HG03565 (cell line): ENCODE results near the gene ZNF136.

Source experiments
- ATAC-seq: cut with Tn5 transposase; IDR thresholded peaks from one replicate; pipeline ENCODE4 v1.9.1; 2021; ENCODE audit warnings: mild to moderate bottlenecking, moderate library complexity; ENCODE audit not compliant: unreplicated experiment

The ZNF136 gene

DNA sequence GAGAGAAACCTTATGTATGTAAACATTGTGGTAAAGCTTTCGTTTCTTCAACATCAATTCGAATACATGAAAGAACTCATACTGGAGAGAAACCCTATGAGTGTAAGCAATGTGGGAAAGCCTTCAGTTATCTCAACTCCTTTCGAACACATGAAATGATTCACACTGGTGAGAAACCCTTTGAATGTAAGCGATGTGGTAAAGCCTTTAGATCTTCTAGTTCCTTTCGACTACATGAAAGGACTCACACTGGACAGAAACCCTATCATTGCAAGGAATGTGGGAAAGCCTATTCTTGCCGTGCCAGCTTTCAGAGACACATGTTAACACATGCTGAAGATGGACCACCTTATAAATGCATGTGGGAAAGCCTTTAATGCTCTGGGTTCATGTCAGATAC lies 24.7 kb downstream of the ZNF136 start:
- no peak for ATAC-seq

DNA sequence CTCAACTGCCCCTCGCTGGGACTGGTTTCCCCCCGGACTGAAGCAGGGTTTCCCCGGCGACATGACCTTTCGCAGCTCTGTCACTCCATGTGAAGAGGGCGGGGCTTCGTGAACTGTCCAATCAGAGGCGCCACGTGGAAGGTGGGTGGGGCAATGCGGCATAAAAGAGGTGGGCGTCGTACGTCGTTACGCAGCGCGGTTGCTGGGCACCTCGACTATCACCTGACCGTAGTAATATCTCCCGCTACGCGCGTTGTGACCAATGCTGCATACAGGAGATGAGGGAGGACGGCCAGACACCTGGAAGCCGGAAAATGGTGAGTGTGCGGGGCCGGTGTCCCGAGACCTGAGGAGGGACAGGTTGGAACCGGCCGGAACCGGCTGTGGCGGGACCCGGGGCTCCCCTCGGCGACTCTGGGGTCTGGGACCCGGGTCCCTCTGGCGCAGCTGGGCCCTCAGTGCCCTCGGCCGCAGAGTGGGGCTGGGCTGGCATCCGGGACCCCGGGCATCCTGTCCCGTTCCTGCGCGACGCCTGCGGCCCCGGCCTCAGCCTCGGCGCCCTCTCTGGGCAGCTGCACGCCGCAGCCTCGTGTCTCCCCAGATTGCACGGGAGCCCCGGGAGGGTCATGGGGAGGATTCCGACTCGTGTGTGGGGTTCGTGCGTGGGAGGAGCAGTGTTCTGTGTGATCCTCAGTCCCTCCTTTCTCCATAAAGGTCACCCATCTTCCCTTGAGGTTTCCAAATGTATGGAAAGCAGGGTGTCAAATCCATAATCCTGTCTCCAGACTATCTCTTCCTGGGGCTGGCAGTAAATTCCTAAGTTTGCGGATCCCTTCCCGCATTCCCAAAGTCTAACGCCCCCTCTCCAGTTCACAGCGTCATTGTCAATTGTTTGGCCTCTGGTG lies 32.2 kb downstream of the ZNF136 start:
- ATAC-seq, result no peak

DNA sequence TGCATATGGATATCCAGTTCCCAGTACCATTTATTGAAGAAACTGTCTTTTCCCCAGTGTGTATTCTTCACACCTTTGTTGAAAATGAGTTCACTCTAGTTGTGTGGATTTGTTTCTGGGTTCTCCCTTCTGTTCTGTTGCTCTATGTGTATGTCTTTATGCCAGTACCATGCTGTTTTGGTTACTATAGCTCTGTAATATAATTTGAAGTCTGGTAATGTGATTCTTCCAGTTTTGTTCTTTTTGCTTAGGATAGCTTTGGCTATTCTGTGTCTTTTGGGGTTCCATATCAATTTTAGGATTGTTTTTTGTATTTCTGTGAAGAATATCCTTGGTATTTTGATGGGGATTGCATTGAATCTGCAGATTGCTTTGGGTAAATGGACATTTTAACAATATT lies 35.2 kb downstream of the ZNF136 start:
- ATAC-seq, result no peak

DNA sequence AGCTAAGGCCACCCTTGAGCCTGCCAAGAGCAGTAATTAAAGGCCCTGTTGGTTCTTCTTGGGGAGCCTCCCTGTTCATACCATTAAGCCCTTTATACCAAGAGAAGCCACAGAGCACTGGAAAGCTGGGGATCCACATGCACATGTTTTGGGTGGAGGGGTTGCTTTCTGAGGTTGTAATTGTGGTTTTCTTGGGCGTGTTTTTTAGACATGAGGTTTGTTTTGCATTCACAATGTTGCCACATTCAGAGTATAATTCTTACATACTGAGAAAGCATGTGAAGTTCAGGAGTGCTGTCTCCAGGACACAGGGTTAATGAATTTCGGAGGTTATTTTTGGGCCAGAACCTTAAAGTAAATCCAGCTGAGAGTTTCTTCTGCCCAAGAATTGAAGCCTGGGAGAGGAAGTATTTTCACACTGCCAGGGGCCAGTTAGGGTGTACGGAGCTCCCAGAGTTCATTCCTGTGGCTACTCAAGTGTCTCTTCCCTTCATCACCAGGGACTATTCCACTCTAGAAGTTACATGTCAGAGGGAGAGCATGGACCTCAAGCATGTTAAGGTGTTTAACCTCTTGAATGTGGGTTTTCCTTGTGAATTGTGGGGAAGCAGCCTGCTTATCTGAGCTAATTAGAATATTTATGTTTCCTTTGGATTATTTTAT lies 37.0 kb downstream of the ZNF136 start:
- ATAC-seq, result no peak

DNA sequence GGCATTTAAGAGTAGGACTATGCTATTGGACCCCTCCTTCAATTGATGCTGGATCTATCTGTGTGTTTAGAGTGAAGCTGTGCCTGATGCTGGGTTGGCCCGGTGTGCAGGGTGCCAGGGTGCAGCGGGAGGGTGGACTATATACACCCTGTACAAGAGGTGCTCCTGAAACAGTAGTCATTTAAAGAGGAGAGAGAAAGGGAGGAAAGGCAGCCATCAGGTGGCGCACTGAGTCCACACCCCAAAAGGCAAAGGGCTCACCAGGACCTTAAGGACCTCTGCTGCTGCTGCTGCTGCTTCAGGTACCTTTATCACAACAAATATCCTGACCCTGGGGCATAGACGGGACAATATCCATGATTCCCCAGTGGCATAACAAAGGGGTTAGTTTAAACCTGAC lies 39.4 kb downstream of the ZNF136 start:
- no peak for ATAC-seq

DNA sequence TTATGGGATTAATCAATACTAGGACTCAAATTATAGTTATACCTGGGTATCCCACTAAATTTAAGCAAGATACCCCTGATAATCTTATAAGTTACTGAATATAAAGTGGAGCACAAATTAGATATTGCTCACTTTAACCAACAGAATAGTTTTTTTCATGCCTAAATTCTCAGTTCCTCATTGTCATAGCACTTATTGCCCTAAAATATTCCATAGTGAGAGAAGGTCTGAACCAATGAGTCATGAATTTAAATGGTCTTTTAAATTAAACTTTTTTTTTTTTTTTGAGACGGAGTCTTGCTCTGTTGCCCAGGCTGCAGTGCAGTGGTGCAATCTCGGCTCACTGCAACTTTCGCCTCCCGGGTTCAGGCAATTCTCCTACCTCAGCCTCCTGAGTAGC lies 42.4 kb downstream of the ZNF136 start:
- ATAC-seq, result no peak

DNA sequence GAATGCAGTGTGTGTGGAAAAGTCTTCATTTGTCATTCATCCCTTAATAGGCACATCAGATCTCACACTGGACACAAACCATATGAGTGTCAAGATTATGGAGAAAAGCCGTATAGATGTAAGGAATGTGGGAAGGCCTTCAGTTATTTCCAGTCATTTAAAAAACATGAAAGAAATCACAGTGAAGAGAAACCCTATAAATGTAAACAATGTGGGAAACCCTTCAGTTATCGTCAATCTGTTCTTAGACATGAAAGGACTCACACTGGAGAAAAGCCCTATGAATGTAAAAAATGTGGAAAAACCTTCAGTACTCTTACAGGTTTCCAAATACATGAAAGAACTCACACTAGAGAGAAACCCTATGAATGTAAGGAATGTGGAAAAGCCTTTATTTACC lies 45.3 kb downstream of the ZNF136 start:
- no peak for ATAC-seq

DNA sequence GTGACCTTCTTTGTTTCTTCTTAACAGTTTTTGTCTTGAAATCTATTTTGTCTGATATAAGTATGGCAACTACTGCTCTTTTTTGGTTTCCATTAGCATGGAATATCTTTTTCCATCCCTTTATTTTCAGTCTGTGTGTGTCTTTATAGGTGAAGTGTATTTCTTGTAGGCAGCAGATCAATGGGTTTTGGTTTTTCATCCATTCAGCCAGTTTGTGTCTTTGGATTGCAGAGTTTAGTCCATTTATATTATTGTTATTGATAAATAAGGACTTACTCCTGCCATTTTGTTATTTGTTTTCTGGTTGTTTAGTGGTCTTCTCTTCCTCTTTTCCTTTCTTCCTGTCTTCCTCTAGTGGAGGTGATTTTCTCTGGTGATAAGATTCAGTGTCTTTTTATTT lies 54.4 kb downstream of the ZNF136 start:
- ATAC-seq, result no peak

DNA sequence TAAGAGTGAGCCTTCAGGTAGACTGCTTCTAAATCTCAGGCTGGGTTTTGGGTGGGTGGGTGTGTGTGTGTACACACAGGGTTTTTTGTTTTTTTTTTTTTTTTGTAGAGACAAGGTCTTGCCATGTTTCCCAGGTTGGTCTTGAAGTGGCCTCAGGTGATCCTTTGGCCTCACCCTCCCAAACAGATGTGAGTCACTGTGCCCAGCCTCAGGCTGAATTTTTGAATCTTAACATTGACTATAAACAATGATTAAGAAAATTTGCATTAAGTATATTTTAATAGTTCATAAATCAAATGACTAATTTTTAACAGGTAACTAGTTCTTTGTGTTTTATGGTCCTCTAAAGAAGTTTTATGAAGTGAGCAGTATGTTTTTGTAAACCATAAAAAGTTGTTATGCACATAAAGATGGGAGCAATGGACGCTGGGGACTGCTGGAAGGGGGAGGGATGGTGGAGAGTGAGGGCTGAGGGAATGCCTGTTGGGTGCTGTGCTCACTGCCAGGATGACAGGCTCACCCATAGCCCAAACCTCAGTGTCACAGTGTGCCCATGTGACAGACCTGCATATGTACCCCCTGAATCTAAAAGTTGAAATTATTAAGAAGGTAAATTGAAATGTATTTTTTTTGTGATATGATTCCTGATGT lies 60.2 kb downstream of the ZNF136 start:
- ATAC-seq, result no peak

DNA sequence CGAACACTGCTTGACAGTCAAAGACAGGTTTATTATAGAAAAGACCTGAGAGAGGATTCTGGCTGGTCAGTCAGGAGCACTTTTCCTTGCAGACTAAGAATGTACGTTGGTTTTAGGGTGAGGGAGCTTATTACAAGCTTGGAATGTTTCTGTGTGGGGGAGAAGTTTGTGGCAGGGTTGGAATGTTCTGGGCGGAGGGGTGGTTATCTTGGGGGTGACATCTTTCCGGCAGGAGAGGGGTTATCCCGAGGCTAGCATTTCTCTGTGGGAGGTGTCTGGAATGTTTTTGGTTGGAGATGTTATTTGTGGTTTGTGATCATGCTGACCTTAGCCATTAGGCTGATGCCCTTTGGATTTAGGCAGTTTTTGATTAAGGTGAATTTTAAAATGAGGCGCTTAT lies 61.8 kb downstream of the ZNF136 start:
- ATAC-seq, result no peak

DNA sequence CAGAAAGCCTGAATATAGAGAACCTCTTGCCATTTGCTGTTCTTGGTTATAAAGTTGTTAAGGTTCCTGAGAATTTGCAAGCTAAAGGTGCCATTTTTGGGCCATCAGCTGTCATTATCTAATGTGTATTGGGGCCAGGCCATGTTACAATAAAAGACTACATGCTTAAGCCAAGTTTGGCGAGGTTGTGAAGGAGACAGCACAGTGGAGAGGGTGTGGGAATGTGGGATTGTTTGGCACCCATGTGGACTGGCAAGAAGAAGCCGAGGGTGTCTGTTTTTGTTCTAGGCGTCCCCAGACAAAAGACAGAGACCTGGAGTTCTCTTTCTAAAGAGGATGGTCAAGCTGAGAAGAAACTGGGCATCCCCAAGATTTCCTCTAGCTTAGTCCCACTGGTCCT lies 67.1 kb downstream of the ZNF136 start:
- ATAC-seq, result no peak

DNA sequence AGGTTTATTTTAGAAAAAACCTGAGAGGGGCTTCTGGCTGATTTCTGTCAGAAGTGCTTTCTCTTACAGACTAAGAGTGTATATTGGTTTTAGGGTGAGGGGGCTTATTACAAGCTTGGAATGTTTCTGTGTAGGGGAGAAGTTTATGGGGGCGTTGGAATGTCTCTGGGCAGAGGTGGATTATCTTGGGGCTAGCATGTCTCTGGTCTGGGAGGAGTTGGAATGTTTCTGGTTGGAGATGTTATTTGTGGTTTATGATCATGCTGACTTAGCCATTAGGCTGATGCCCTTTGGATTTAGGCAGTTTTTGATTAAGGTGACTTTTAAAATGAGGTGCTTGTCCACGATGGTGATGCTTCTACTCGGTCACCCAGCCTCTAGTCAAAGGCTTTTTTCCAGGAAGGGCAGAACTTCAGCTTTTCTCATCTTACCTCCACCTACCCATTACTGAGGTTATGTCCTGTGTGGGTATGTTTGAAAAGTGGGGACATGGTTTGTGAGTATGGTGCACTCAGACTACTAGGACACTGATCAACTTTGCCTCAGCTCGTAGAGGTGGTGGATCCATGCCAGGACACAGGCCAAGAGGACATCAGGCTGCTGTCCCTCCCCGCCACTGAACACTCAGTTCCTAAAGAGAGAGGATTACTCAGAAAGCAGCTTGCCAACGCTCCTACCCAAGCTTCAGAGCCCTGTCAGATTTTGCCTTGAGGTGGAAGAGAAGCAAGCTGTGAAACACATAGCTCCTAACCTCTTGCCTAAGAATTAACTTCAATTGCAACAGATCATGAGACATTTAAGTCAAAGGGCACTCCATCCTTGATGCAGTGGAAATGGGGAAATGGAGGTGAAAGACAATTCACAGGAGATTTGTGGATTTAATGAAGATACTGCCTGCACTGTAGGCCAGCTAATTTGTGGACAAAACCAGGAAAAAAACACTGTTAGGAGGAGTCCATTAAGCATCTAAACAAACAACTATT lies 68.1 kb downstream of the ZNF136 start:
- no peak for ATAC-seq

DNA sequence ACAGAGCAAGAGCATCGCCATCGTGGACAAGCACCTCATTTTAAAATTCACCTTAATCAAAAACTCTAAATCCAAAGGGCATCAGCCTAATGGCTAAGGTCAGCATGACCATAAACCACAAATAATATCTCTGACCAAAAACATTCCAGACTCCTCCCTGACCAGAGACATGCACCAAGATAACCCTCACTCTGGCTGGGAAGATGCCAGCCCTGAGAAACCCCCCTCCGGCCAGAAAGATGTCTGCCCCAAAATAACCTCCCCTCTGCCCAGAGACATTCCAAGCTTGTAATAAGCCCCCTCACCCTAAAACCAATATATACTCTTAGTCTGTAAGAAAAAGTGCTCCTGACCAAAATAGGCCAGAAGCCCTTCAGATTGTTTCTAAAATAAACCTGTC lies 70.1 kb downstream of the ZNF136 start:
- ATAC-seq, result no peak

DNA sequence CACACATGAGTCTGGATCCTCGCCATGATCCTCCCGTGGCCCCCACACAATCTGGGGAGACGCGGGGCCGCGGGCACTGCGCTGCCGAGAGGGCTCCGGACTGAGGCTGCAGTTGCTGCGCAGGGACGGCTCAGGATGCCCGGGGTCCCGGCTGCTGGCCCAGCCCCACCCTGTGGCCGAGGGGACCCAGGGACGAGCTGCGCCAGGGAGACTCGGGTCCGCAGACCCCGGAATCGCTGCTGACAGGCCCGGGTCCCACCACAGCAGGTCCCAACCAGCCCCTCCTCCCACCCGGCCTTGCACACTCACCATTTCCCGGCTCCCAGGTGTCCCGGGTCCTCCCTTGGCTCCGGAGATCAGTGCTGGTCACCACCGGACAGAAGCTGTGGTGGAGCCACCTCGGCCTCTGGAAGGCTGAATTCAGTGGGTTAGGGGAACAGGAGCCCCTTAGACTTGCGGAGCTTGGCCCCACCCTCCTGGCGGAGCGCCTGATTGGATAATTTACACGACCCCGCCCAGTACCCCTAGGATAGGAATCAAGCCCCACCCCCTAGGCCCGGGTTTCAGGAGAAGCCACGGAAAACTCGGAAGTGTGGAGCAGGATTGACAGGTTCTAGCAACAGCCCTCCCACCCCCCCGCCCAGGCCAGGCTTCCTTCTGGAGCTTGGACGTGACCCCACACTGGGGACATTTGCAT lies 74.4 kb downstream of the ZNF136 start:
- ATAC-seq, result no peak
